ENCODE data around the gene CYP1B1. TPM values are rescaled to one million over a fixed set of nuclear protein-coding genes. Genes with fewer than 3 reads are reported as not detected.

Gene CYP1B1
- total RNA-seq, 4 donors from 2014 or later: 1.0 to 20.6 (median 12.8) TPM

DNA sequence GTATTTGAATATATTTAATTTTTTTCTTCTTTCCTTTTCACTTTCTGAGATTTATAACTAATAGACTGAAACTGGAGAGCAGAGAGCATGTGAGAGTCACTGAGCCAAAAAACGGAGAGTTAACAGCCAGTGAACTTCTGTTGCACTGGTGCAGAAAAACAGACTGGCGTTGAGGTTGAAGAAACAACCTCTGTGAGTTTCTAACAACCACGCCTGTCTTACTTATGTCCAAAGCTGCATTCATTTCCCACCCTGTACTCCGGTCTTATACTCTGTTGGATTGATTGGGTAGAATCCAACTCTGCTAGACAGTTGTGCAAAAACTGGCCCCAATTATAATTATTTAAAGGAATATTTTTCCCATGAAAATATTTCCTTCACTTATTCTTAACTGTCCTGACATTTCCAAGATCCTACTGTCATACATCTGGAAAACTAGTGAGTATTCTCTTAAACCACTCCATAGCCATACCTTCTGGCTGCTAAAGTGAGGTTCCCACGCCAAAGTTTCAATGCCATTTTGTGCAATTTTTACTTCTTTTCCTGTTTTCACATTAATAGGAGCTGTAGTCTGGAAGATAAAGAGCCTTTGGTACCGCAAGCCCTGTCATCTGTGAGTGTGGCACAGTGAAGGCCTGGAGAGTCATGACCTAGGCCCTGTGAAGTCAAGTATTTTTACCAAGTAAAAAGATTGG lies 9.4 kb downstream of the CYP1B1 start:
- H3K27ac ChIP-seq: no peak overlapping the region
- H3K4me1 ChIP-seq: no peaks in the 10 kb centered on the region
- H3K4me3 ChIP-seq: no peak overlapping the region
- no peaks in the 10 kb centered on the region for H3K9me3 ChIP-seq
- no peaks in the 10 kb centered on the region for H3K27me3 ChIP-seq
- no peak for DNase-seq
- H3K36me3 ChIP-seq: no peaks in the 10 kb centered on the region
- TF ChIP-seq POLR2A (IDR thresholded peaks at IDR 0.05): no peak
- TF ChIP-seq, protein P1, sequence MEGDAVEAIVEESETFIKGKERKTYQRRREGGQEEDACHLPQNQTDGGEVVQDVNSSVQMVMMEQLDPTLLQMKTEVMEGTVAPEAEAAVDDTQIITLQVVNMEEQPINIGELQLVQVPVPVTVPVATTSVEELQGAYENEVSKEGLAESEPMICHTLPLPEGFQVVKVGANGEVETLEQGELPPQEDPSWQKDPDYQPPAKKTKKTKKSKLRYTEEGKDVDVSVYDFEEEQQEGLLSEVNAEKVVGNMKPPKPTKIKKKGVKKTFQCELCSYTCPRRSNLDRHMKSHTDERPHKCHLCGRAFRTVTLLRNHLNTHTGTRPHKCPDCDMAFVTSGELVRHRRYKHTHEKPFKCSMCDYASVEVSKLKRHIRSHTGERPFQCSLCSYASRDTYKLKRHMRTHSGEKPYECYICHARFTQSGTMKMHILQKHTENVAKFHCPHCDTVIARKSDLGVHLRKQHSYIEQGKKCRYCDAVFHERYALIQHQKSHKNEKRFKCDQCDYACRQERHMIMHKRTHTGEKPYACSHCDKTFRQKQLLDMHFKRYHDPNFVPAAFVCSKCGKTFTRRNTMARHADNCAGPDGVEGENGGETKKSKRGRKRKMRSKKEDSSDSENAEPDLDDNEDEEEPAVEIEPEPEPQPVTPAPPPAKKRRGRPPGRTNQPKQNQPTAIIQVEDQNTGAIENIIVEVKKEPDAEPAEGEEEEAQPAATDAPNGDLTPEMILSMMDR (IDR thresholded peaks at IDR 0.05): no peak
- 79 to 88% methylated on average over 6 of the region's 6 CpGs for WGBS, 2 donors
- intact Hi-C loops (cut with DNase I): no loop called here

DNA sequence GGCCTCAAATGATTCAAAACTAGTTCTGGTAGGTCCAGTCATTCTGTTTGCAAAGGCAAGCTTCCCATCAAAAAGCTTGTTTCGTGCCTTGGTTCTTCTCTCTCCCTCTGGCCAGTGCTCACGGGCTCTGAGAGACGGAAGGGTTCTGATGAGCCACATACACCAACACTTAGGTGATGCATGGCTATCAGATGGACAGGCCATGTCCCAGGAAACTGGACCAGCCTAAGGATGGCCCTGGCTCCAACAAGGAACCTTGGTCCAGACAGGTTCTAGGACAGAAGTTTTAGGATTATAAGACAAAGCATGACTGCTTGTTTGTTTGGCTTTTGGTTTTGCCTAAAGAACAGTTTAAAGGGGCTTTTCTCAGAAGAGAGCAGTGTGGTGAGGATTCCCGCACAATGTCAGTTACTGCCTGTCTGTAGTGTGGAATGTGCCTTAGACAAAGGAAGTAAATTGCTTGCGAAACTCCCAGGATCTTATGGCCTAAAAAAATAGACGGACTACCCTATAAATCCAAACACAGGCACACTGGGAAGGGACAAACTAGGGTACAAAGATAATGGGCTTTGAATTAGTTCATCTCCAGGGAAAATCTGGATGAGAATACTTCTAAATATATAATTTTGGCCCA lies 10.3 kb downstream of the CYP1B1 start:
- H3K27me3 ChIP-seq: no peaks in the 10 kb centered on the region
- H3K36me3 ChIP-seq: no peaks in the 10 kb centered on the region
- H3K27ac ChIP-seq: no peak overlapping the region
- no peak for TF ChIP-seq POLR2A (IDR thresholded peaks at IDR 0.05)
- TF ChIP-seq, protein P1 (IDR thresholded peaks at IDR 0.05): no peak
- no peaks in the 10 kb centered on the region for H3K9me3 ChIP-seq
- WGBS, 2 donors: 85 to 90% methylated on average over 5 to 6 of the region's 6 CpGs
- no peaks in the 10 kb centered on the region for H3K4me1 ChIP-seq
- H3K4me3 ChIP-seq: no peak overlapping the region
- intact Hi-C loops (cut with DNase I): no loop called here
- no peak for DNase-seq

DNA sequence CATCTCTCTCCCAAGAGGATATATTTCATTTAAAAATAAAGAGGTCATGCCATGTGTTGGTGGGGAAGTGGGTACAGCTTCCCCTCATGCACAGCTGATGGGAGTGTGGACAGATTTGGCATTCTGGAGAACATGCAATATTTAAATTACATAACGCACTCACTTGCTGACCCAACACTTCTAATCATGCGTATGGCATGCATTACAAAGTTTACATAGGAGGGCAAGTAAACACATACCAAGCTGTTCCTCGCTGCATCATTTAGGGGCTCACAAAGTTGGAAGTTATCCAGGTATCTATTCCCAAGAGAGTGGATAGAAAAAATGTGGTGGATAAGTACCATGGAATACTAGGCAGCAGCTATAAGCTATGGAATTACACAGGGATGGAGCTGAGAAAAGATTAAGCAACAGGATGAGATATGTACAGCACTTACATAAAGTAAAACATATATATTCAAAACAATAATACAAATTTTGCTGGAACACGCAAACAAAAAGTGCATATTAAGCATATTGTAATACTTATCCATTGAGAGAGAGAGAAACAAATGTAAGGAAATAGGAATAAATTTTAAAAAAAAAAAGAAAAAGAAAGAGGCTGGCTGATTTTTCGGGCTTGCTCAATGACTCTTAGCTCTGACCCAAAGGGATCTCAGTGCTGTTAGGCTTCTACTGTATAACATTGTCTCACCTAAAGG lies 11.0 kb downstream of the CYP1B1 start:
- 75 to 84% methylated on average over 5 of the region's 5 CpGs for WGBS, 2 donors
- no peak for DNase-seq
- no peak overlapping the region for H3K4me3 ChIP-seq

DNA sequence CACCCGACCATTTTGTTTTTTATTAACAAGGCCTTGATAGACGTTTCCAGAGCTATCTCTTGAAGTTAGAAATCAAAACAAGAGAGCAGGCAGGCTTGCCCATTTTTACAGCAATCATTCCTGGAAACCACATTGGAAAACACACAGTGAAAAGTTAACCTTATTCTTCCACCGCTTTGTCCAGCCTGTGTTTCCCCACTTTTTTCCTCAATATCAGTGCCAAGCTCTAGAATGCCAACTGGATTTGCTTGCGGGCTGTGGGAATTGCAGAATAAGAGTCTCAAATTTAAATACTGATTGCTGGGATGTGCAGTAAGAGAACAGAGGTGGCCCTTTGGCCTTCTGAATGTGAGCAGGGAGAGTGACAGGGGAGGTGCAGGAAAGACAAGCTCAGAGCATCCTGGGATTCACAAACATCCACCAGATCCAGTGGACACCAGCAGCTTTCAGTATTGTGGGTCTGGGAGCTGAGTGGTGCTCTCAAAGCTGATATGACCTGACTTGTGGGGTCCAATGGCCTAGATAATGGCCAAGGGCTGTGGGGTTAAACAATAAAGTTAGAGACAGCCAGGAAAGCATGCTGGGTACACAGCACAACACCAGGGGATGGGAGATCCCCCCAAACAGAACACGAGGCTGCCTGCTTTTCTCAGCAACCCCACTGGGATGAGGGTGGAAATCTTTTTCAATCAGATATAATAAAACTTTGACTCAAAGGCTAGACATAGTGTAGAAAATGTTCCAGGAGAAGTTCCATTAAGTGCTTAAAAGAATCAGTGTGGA lies 15.5 kb downstream of the CYP1B1 start:
- no peak for DNase-seq
- H3K9me3 ChIP-seq: no peaks in the 10 kb centered on the region
- TF ChIP-seq, protein P1 (IDR thresholded peaks at IDR 0.05): no peak
- TF ChIP-seq POLR2A (IDR thresholded peaks at IDR 0.05): no peak
- intact Hi-C loops (cut with DNase I): no loop called here
- H3K4me3 ChIP-seq: no peak overlapping the region
- H3K4me1 ChIP-seq: no peaks in the 10 kb centered on the region
- WGBS, 2 donors: 76 to 78% methylated on average over 4 to 5 of the region's 5 CpGs
- no peaks in the 10 kb centered on the region for H3K27me3 ChIP-seq
- no peaks in the 10 kb centered on the region for H3K36me3 ChIP-seq
- no peak overlapping the region for H3K27ac ChIP-seq

More for the DNA sequence above, 11.0 kb downstream of the CYP1B1 start:
- H3K9me3 ChIP-seq: no peaks in the 10 kb centered on the region
- TF ChIP-seq POLR2A (IDR thresholded peaks at IDR 0.05): no peak
- TF ChIP-seq, protein P1 (IDR thresholded peaks at IDR 0.05): no peak
- H3K27me3 ChIP-seq: no peaks in the 10 kb centered on the region
- H3K27ac ChIP-seq: no peak overlapping the region
- no peaks in the 10 kb centered on the region for H3K4me1 ChIP-seq
- H3K36me3 ChIP-seq: no peaks in the 10 kb centered on the region
- intact Hi-C loops (cut with DNase I): no loop called here

Data from esophagus squamous epithelium (tissue), 5 donors.